ENCODE data around the gene ATP8B2.
A peak's percentile ranks its signal among the peaks of the same experiment; 100 is the strongest.

- TF ChIP-seq EP300 (IDR thresholded peaks at IDR 0.05), result no peak
- TF ChIP-seq CTCF (IDR thresholded peaks at IDR 0.05), result no peak
- no peak for TF ChIP-seq POLR2A (IDR thresholded peaks at IDR 0.05)
- peak in 1 of 4 donors; percentile 27 for TF ChIP-seq POLR2AphosphoS5 (IDR thresholded peaks at IDR 0.05)
Observed at GRCh38 chr1:154326546-154327465, 1.5 kb downstream of the ATP8B2 start.
